ENCODE results near the gene NMT2.

GRCh38 chr10:15069230-15069629, 99.3 kb downstream of the NMT2 start:
- TF ChIP-seq EZH2phosphoT487 (IDR thresholded peaks at IDR 0.05; ENCODE audit: borderline replicate concordance, low read depth, low read length), result no peak
- TF ChIP-seq, protein P1, sequence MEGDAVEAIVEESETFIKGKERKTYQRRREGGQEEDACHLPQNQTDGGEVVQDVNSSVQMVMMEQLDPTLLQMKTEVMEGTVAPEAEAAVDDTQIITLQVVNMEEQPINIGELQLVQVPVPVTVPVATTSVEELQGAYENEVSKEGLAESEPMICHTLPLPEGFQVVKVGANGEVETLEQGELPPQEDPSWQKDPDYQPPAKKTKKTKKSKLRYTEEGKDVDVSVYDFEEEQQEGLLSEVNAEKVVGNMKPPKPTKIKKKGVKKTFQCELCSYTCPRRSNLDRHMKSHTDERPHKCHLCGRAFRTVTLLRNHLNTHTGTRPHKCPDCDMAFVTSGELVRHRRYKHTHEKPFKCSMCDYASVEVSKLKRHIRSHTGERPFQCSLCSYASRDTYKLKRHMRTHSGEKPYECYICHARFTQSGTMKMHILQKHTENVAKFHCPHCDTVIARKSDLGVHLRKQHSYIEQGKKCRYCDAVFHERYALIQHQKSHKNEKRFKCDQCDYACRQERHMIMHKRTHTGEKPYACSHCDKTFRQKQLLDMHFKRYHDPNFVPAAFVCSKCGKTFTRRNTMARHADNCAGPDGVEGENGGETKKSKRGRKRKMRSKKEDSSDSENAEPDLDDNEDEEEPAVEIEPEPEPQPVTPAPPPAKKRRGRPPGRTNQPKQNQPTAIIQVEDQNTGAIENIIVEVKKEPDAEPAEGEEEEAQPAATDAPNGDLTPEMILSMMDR (conservative IDR thresholded peaks at IDR 0.05; ENCODE audit: low read length), result no peak
